GM23248 (cell line): ENCODE measurements around the gene REC114. TPM values are rescaled to one million over a fixed set of nuclear protein-coding genes. Genes with fewer than 3 reads are reported as not detected.

Source experiments
- DNase-seq: peaks from one replicate; pipeline ENCODE4 v3.0.0-alpha.2; 2015
- H2AFZ ChIP-seq: fragments of 200-600 bp; sonication (generic); 2 replicates; pipeline ENCODE4 v1.6.1; 2016; ENCODE audit warnings: antibody characterized with exemption
- H3F3A ChIP-seq: fragments of 200-600 bp; sonication (generic); 2 replicates; pipeline ENCODE4 v1.6.1; 2016; ENCODE audit warnings: mild to moderate bottlenecking, antibody characterized with exemption, mixed run types; ENCODE audit not compliant: insufficient read depth
- H3K27ac ChIP-seq: fragments of 200-600 bp; sonication (generic); 2 replicates; pipeline ENCODE4 v1.5.1; 2016; ENCODE audit warnings: mild to moderate bottlenecking
- H3K27me3 ChIP-seq: fragments of 200-600 bp; sonication (generic); replicated peaks from 2 replicates; pipeline ENCODE4 v1.6.1; 2016; ENCODE audit warnings: mild to moderate bottlenecking; ENCODE audit not compliant: insufficient read depth
- H3K36me3 ChIP-seq: fragments of 200-600 bp; sonication (generic); 2 replicates; pipeline ENCODE4 v1.6.1; 2016; ENCODE audit warnings: low read depth, mild to moderate bottlenecking
- H3K4me1 ChIP-seq: fragments of 200-600 bp; sonication (generic); 2 replicates; pipeline ENCODE4 v1.6.1; 2016; ENCODE audit warnings: mild to moderate bottlenecking; ENCODE audit not compliant: insufficient read depth
- H3K4me2 ChIP-seq: fragments of 200-600 bp; sonication (generic); one replicate; pipeline ENCODE4 v1.6.1; 2016; ENCODE audit warnings: mild to moderate bottlenecking; ENCODE audit not compliant: unreplicated experiment
- H3K4me3 ChIP-seq: fragments of 200-600 bp; sonication (generic); 2 replicates; pipeline ENCODE4 v1.5.1; 2016; ENCODE audit warnings: mild to moderate bottlenecking
- H3K79me2 ChIP-seq: fragments of 200-600 bp; sonication (generic); 2 replicates; pipeline ENCODE4 v1.6.1; 2016; ENCODE audit warnings: mild to moderate bottlenecking; ENCODE audit not compliant: insufficient read depth
- H3K9ac ChIP-seq: fragments of 200-600 bp; sonication (generic); 2 replicates; pipeline ENCODE4 v1.6.1; 2016; ENCODE audit warnings: mild to moderate bottlenecking
- H3K9me2 ChIP-seq: fragments of 200-600 bp; sonication (generic); 2 replicates; pipeline ENCODE4 v1.6.1; 2016; ENCODE audit warnings: mixed run types, mild to moderate bottlenecking, moderate library complexity; ENCODE audit not compliant: insufficient read depth
- H3K9me3 ChIP-seq: fragments of 200-600 bp; sonication (generic); one replicate; pipeline ENCODE4 v1.6.1; 2017; ENCODE audit warnings: low read depth
- H4K20me1 ChIP-seq: fragments of 200-600 bp; sonication (generic); 2 replicates; pipeline ENCODE4 v1.6.0; 2016; ENCODE audit not compliant: insufficient read depth
- EZH2 ChIP-seq: fragments of 200-600 bp; sonication (generic); IDR thresholded peaks from 2 replicates; pipeline ENCODE4 v1.6.1; 2018; ENCODE audit warnings: antibody characterized with exemption, mild to moderate bottlenecking; ENCODE audit not compliant: insufficient read depth, poor library complexity, severe bottlenecking
- EZH2phosphoT487 ChIP-seq: fragments of 200-600 bp; sonication (generic); IDR thresholded peaks from 2 replicates; pipeline ENCODE4 v1.6.1; 2018; ENCODE audit warnings: antibody characterized with exemption, moderate library complexity, mild to moderate bottlenecking, low read depth; ENCODE audit not compliant: insufficient read depth
- WGBS, 2 experiments: methylation state at CpG; one replicate each; pipeline ENCODE4 v1.1.6; 2015 to 2017; ENCODE audit warnings: low lambda C conversion rate in 2 of 2, low coverage in 1 of 2; ENCODE audit errors: missing lambda C conversion rate in 2 of 2; 5-methylcytosine and 5-hydroxymethylcytosine counted together
- in situ Hi-C: fragments of 300-500 bp; cut with MboI; formaldehyde crosslinking; loops from 2 replicates; pipeline ENCODE4 v1.15.0; 2020
- polyA plus RNA-seq: library from polyadenylated mRNA; unstranded; fragments of >200 nt; fragmentation: Nextera tagmentation; extraction: Ambion mirVana; gene quantifications from 2 replicates; pipeline ENCODE4 v1.2.1, GENCODE V29; 2016
- total RNA-seq: library from RNA; depleted of rRNA; stranded (reverse); fragments of >200 nt; shearing (Covaris generic); gene quantifications from 2 replicates; pipeline ENCODE4 v1.2.3, GENCODE V29; 2014

The REC114 gene
- total and polyA plus RNA-seq, 2 experiments from 2014 or later, result not detected

DNA sequence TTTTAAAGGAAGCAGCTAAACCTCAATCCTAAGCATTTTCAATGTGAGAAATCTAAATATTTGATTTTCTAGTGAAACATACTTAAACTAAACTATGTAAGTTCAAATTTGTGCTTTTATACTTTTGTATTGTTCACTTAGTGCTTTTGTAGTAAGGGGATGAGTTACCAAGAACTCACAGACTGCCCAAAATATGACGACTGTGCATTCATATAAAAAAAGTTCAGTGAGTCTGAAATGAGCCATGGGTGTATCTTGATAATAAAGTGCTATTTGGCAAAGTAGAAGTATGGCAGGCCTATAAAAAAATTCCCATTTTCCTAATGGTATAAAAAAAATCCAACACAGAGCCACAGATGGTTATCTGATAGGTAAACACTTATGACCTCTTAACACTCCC lies 124.1 kb downstream of the REC114 start:
- H3K4me3 ChIP-seq, result no peak overlapping the region
- H3K9ac ChIP-seq, result no peak overlapping the region
- H3K27ac ChIP-seq, result no peak overlapping the region
- peaks cover 42% of the 10 kb centered on the region for H3K36me3 ChIP-seq
- WGBS, 2 experiments, result 18 to 27% methylated on average over 1 of the region's 1 CpG
- no peaks in the 10 kb centered on the region for H3K27me3 ChIP-seq
- no peak overlapping the region for H2AFZ ChIP-seq
- in situ Hi-C loops, result no loop called here
- H4K20me1 ChIP-seq, result peaks cover 5% of the 10 kb centered on the region
- DNase-seq, result no peak
- H3F3A ChIP-seq, result peaks cover 54% of the 10 kb centered on the region
- peaks cover 13% of the 10 kb centered on the region for H3K4me1 ChIP-seq
- H3K9me3 ChIP-seq, result no peaks in the 10 kb centered on the region
- H3K79me2 ChIP-seq, result no peaks in the 10 kb centered on the region; the same call in 1 of the 2 replicates
- TF ChIP-seq EZH2, result no peak
- no peak for TF ChIP-seq EZH2phosphoT487
- no peak overlapping the region for H3K4me2 ChIP-seq
- H3K9me2 ChIP-seq, result no peaks in the 10 kb centered on the region

DNA sequence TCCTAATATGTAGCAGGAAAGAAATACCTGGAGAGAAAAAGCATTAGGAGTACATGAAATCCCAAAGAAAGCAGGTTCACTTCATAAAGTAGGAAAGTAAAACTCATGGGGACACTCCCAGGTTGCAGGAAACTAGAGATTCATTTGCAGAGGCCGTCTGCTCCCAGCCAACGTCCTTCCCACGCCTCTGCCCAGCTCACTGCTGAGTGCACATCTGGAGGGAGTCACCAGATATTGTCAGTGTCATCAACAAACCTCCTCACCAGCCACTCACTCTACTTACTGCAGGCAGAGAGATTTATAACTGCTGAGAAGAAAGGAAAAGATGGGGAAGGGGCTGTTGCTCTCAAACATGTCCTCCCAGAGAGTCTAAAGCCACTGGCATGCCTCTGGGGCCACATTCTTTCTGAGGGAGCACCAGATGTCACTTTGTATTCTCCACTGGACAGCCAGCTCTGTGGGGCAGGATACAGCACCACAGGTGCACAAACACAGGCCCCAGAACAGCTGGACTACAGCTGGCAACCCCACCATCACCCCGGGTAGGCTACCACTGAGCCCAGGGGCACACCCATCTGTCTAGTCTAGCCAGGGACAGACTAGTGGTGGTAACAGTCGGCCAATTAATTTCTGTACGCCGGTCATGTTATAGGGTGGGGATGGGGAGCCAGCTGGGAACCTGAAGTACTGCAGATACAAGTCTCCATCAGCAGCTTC lies 125.8 kb downstream of the REC114 start:
- Histone ChIP-seq H3K4me2 (no peak overlapping the region), H3K4me3 (no peak overlapping the region), H3K36me3 (peaks cover 31% of the 10 kb centered on the region), H3K9ac (no peak overlapping the region), H4K20me1 (peaks cover 3% of the 10 kb centered on the region), H3K27me3 (no peaks in the 10 kb centered on the region), H3K79me2 (peaks cover under 1% of the 10 kb centered on the region; the same call in 1 of the 2 replicates), H3K27ac (no peak overlapping the region), H2AFZ (no peak overlapping the region), H3K4me1 (peaks cover 11% of the 10 kb centered on the region), H3K9me2 (no peaks in the 10 kb centered on the region), H3K9me3 (no peaks in the 10 kb centered on the region), H3F3A (peaks cover 42% of the 10 kb centered on the region)
- DNase-seq, result peak; percentile 35
- TF ChIP-seq EZH2phosphoT487, result no peak
- no peak for TF ChIP-seq EZH2
- WGBS, 2 experiments, result 64 to 65% methylated on average over 7 of the region's 7 CpGs
- in situ Hi-C loops, result no loop called here

DNA sequence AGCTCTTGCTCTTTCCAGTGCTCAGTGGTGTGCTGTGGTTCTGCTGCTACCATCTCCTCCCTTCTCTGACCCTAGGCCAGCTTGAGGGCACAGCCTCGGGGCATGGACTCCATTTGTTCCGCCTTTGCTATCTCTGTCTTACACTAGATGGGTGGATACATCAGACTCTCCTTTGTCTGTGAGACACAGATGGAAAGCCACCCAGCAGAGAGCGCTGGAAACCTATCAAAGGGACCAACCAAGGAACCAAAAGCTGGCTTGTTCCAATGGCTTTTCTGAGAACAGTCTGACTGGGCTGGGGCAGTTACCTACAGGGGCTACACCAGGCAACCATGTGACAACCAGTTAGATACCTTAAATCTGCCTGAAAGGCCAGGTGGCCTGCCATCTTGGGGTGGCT lies 126.4 kb downstream of the REC114 start:
- WGBS, 2 experiments, result 93 to 97% methylated on average over 3 of the region's 3 CpGs
- no peaks in the 10 kb centered on the region for H3K9me3 ChIP-seq
- no peak overlapping the region for H3K9ac ChIP-seq
- no peaks in the 10 kb centered on the region for H3K27me3 ChIP-seq
- TF ChIP-seq EZH2 (no peak), EZH2phosphoT487 (no peak)
- H3K4me2 ChIP-seq, result no peak overlapping the region
- no peak for DNase-seq
- H4K20me1 ChIP-seq, result no peaks in the 10 kb centered on the region; the same call in 1 of the 2 replicates
- H2AFZ ChIP-seq, result no peak overlapping the region
- no peaks in the 10 kb centered on the region for H3K9me2 ChIP-seq
- H3K36me3 ChIP-seq, result peaks cover 30% of the 10 kb centered on the region
- no peak overlapping the region for H3K27ac ChIP-seq
- H3K4me3 ChIP-seq, result no peak overlapping the region
- H3K79me2 ChIP-seq, result 0 out of 2 replicates have a peak, but pooled peaks cover 6% of the 10 kb centered on the region
- peaks cover 36% of the 10 kb centered on the region for H3F3A ChIP-seq
- peaks cover 8% of the 10 kb centered on the region for H3K4me1 ChIP-seq
- in situ Hi-C loops, result no loop called here

DNA sequence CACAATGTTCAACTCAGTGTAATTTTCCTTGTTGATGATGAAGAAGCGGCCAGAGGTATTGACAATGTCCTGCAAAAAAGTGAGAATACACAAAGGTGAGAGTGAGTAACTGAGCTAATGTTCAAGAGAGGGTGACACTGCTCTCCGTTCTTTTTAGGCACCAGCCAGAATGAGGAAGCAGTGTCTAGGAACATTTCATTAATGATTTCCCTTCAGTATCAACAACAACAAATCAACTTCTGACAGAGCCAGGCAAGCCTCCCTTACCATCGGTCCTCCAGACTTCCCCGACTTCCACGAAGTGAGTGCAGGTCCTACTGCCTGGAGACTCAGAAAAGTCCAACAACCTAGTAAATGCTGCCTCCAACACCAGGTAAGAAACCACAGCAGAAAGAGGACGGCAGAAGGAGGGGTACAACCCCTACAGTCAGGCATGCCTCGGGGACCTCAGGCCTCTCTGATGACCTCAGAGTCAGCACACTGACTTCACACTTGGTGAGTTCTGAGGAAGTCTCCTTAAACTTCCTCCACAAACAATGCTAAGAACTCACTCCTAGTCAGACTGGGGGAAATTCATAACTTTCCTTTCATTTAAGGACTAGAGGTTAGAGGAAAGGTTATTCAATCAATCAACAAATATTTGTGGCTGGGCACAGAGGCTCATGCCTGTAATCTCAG lies 127.5 kb downstream of the REC114 start:
- in situ Hi-C loops, result loop anchor here (10.0 kb wide), 1 partner anchor 124 kb away; no protein-coding TSS in a partner anchor
- Histone ChIP-seq H3K4me3 (no peak overlapping the region), H3K9me2 (no peaks in the 10 kb centered on the region), H4K20me1 (no peaks in the 10 kb centered on the region), H3K9ac (no peak overlapping the region), H3K79me2 (0 out of 2 replicates have a peak, but pooled peaks cover 6% of the 10 kb centered on the region), H3K4me1 (0 out of 2 replicates have a peak, but pooled peaks cover 3% of the 10 kb centered on the region), H3K4me2 (no peak overlapping the region), H3F3A (peaks cover 24% of the 10 kb centered on the region; the same call in 1 of the 2 replicates), H3K27me3 (no peaks in the 10 kb centered on the region), H3K36me3 (peaks cover 30% of the 10 kb centered on the region), H2AFZ (no peak overlapping the region), H3K9me3 (no peaks in the 10 kb centered on the region), H3K27ac (no peak overlapping the region)
- 95% methylated on average over 7 of the region's 7 CpGs for WGBS, 2 experiments
- TF ChIP-seq EZH2phosphoT487 (no peak), EZH2 (no peak)
- no peak for DNase-seq
